Glomerular endothelial cell (primary cell): ENCODE results near the gene SRGAP3. TPM values are rescaled to one million over a fixed set of nuclear protein-coding genes. Genes with fewer than 3 reads are reported as not detected.

Source experiments
- DNase-seq: peaks from one replicate; pipeline ENCODE4 v3.0.0-alpha.2; 2011; ENCODE audit warnings: low read depth, low spot score; ENCODE audit errors: extremely low read depth
- total RNA-seq: library from RNA; depleted of rRNA; stranded (reverse); fragments of >200 nt; gene quantifications from 2 replicates; pipeline ENCODE4 v1.2.3, GENCODE V29; 2015

Gene SRGAP3
- total RNA-seq, 1 donor from 2014 or later: 0.76 TPM

DNA sequence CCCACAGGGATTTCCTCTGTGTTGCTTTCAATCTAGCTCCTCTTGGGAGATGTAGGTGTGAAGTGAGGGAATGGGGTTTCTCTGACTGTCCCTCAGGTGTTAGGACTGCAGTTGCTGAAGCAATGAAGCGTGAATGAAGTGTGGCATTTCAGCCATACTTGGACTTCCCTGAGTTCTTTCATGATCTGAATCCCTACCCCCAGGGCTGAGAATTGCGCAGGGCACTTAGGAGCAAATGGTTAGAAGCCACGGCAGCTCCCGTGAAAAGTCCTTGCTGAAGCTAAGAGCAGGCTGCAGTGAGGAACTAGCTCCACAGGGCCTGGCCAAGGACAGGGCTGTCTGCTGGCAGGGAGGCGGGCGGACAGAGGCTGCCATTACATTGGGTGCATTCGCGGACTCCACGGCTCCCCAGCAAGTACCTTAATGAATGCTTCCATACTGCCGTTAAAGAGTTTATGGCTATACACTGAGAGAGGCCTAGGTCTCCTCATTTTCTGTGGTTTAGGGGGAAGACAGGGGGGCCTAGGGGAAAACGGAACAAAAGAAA is 217.1 kb downstream of the SRGAP3 start:
- DNase-seq: no peak

GRCh38 chr3:9030034-9030433 is 219.4 kb downstream of the SRGAP3 start:
- DNase-seq: no peak

- no peak for DNase-seq
These were observed 221.3 kb downstream of the SRGAP3 start for GRCh38 chr3:9028134-9028533.

GRCh38 chr3:9026320-9027045 is 223.0 kb downstream of the SRGAP3 start:
- DNase-seq: no peak

GRCh38 chr3:9024341-9024740 is 225.1 kb downstream of the SRGAP3 start:
- DNase-seq: no peak

GRCh38 chr3:9023226-9023590 is 226.2 kb downstream of the SRGAP3 start:
- DNase-seq: no peak

- no peak for DNase-seq
These were observed 226.9 kb downstream of the SRGAP3 start for GRCh38 chr3:9022305-9023225.

DNA sequence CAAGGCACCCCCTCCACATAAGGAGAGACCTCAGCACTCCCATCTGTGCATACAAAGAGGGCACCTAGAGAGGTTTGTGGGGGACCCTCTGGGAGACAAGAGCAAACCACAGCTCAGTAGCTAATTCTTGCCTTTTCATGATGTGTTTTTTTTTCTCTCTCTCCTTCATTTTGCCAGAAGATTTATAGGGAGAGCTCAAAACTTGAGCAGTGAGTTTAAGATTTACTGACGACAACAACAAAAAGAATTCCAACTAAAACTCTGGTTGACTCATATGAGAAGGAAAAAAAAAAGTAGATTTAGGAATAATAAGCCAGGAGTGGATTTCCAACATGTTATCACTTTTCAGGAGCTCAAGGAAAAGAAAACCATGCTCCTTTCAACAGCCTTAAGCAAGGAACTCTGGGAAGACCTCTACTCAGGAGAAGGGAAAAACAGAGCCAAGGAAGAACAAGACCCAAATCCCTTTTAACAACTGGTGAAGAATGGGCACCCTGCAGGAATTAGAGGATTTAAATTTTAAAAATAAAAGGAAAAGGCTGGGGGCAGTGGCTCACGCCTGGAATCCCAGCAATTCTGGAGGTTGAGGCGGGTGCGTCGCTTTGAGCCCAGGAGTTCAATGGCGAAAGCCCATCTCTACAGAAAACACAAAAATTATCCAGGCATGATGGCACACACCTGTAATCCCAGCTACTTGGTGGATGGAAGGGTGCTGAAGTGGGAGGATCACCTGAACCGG is 228.0 kb downstream of the SRGAP3 start:
- DNase-seq: no peak

- DNase-seq: no peak
These were observed 229.0 kb downstream of the SRGAP3 start for GRCh38 chr3:9020426-9020825.

- DNase-seq: no peak
These were observed 230.0 kb downstream of the SRGAP3 start for GRCh38 chr3:9019259-9019961.

DNA sequence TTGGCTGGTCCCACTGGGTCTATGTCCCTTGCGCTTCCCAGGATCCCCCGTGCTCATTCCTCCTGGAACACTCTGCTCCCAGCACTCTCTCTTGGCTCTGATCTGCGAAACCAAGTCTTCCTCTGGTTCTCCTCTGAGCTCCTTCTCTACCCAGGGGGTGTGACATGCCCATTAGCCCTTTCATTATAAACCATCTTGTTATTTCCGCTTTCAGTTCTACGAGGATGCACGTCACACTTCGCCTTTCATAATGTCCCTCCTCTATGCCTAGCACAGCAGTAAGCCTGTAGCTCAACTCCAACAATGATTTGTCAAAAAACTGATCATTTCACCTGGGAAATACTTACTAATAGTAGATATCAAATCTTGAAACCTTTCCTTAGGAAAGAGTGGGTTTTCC is 234.2 kb downstream of the SRGAP3 start:
- no peak for DNase-seq

GRCh38 chr3:9013782-9014563 is 235.5 kb downstream of the SRGAP3 start:
- no peak for DNase-seq

DNA sequence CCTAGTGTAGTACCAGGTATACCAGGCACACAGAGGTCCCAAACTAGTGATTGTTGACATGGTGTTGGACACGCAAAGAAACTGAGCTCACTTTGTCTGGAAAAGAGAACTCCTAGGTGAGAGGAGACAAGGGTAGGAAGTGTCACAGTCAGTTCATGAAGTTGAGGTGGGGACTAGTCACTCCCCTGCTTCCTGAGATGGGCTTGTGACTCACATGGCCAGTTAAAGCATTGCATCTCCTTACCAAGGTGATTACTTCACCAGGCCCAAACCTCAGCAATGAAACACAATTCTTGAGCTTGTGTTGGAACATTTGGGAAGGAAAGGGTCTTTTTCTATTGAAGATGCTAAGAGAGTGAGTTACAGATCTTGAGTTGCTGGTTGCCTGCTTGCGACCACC is 236.9 kb downstream of the SRGAP3 start:
- DNase-seq: no peak

DNA sequence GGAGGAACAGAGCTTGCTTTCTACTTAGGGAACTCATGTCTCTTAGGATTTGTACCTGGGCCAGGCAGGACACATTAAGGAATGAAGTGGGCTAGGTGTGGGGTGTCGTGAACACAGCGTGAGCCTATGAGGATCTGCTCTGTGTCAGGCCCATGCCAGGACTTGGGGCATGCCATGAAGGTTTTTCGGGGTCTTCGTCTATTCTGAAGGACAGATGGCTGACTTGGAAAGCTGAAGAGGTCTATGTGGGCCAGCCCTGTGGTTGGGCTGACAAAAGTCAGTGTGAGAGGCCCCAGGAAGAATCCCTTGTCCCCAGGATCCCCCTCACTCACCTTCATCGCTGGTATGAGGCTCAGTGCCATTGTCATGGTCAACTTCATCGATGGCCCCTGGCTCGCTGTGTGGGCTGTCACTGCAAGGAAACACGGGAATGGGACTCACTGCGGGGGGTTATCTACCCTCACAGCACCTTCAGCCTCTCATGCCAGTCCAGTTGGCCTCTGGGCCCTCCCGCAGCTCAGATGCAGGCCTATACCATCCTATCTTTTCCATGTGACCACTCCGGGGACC is 239.4 kb downstream of the SRGAP3 start:
- no peak for DNase-seq

DNA sequence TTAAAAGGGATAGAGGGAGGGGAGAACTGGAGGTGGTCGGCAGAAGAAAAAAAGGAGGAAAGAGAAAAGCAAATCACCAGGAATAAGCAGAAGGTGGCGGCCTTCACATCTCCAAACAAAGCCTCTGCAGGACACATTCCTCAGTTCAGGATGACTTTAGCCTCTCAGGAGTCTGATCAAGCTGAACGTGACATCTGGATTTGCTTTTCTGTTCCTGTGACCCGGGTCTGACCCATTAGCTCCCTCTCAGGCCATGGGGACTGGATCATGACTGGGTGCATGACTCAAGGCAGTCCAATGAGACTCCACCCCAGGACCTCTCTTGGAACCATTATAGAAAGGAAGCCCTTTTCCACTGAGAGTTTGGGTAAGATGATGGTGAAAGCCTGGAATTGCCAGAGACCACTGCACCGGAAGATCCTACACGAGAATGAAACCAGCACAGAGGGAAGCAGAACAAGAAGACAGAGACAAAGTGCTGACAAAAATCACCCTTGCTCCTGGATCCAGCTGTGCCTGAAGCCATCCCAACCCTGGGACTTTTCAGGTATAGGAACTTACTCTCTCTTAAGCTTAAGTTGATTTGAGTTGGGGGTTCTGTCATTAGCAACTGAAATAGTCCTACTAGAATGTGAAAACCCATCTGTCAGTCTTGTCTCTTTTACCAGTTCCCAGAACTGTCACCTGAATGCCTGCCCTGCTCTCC is 240.7 kb downstream of the SRGAP3 start:
- DNase-seq: no peak

GRCh38 chr3:9007928-9008327 is 241.5 kb downstream of the SRGAP3 start:
- no peak for DNase-seq

DNA sequence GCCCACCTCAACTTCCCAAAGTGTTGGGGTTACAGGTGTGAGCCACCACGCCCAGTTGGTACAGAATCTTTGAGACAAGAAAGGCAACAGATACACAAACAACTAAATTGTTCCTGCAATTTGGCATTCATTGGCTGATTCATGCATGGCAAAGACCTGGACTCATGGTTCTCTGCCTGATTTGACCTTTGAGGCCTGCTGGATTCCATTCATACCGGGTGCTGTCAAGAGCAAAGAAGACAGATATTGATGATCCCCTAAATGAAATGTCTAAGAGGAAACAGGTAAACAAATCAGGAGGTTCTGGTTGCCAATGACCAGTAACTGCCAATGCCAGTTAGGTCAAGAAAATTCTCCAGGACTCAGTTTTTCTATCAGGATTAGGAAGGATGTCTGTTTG is 242.2 kb downstream of the SRGAP3 start:
- DNase-seq: no peak

GRCh38 chr3:9000041-9000440 is 249.4 kb downstream of the SRGAP3 start:
- no peak for DNase-seq

GRCh38 chr3:8997151-8997550 is 252.3 kb downstream of the SRGAP3 start:
- no peak for DNase-seq
